Breast epithelium (tissue), 4 donors: ENCODE measurements around the gene EGFLAM. TPM values are rescaled to one million over a fixed set of nuclear protein-coding genes. Genes with fewer than 3 reads are reported as not detected.

Source experiments
- DNase-seq, 2 donors: peaks; one replicate each; pipeline ENCODE4 v3.0.0-alpha.2; 2019; ENCODE audit warnings: low spot score in 2 of 2
- H3K27ac ChIP-seq, 2 donors: fragments of 200-600 bp; sonication (generic) in 1 of 2; one replicate each; pipeline ENCODE4 v1.5.1; 2016 to 2019; ENCODE audit warnings: mild to moderate bottlenecking in 1 of 2
- H3K27me3 ChIP-seq, 2 donors: fragments of 200-600 bp; sonication (generic) in 1 of 2; one replicate each; pipeline versions ENCODE4 v1.5.1 to v1.6.0; 2017 to 2019; ENCODE audit warnings: control low read depth in 1 of 2, mild to moderate bottlenecking in 1 of 2
- H3K36me3 ChIP-seq: fragments of 200-600 bp; one replicate; pipeline ENCODE4 v1.5.1; 2019
- H3K4me1 ChIP-seq, 2 donors: fragments of 200-600 bp; sonication (generic); one replicate each; pipeline ENCODE4 v1.5.1; 2016 to 2019; ENCODE audit warnings: control low read depth in 1 of 2
- H3K4me3 ChIP-seq, 3 donors: fragments of 200-600 bp; sonication (generic); 1 replicate in 2 of 3; 2 replicates in 1 of 3; pipeline ENCODE4 v1.5.1; 2016 to 2019; ENCODE audit warnings: mild to moderate bottlenecking in 3 of 3, moderate library complexity in 2 of 3
- H3K9me3 ChIP-seq, 2 donors: fragments of 200-600 bp; sonication (generic) in 1 of 2; one replicate each; pipeline ENCODE4 v1.5.1; 2016 to 2019; ENCODE audit warnings: control low read depth in 1 of 2
- CTCF ChIP-seq, 3 donors: fragments of 450-650 bp; IDR thresholded peaks; one replicate each; pipeline ENCODE4 v1.5.1; 2016 to 2017; ENCODE audit warnings: antibody characterized with exemption in 3 of 3, mild to moderate bottlenecking in 3 of 3, moderate library complexity in 3 of 3
- POLR2A ChIP-seq: fragments of 450-650 bp; IDR thresholded peaks from one replicate; pipeline ENCODE4 v1.6.1; 2016; ENCODE audit warnings: antibody characterized with exemption, mild to moderate bottlenecking, moderate library complexity
- POLR2AphosphoS5 ChIP-seq, 3 donors: sonication (generic); formaldehyde crosslinking; IDR thresholded peaks; one replicate each; pipeline ENCODE4 v1.6.1; 2017; ENCODE audit warnings: antibody characterized with exemption in 3 of 3
- intact Hi-C: fragments of 100-400 bp; cut with DNase I; formaldehyde crosslinking; loops from one replicate; pipeline ENCODE4 v1.15.1; 2023; ENCODE audit warnings: low total_unique reads
- total RNA-seq, 3 donors: library from RNA; depleted of rRNA; stranded (reverse); fragments of >200 nt; gene quantifications; one replicate each; pipeline ENCODE4 v1.1.0, GENCODE V29; 2016

Gene EGFLAM
- total RNA-seq, 3 donors from 2014 or later, result 19.5 to 31.5 (median 30.5) TPM

GRCh38 chr5:38396766-38397165 lies 138.4 kb downstream of the EGFLAM start:
- TF ChIP-seq CTCF (IDR thresholded peaks at IDR 0.05) (no peak), POLR2A (no peak), POLR2AphosphoS5 (IDR thresholded peaks at IDR 0.05) (no peak)
- no peak overlapping the region for H3K27ac ChIP-seq

GRCh38 chr5:38400365-38400764 lies 142.0 kb downstream of the EGFLAM start:
- no peak overlapping the region for H3K4me3 ChIP-seq
- H3K4me1 ChIP-seq, result no peaks in the 10 kb centered on the region
- no peak overlapping the region for H3K27ac ChIP-seq
- no peak for TF ChIP-seq POLR2A
- TF ChIP-seq CTCF (IDR thresholded peaks at IDR 0.05), result no peak
- no peak for TF ChIP-seq POLR2AphosphoS5 (IDR thresholded peaks at IDR 0.05)
- H3K9me3 ChIP-seq, result no peaks in the 10 kb centered on the region
- no peaks in the 10 kb centered on the region for H3K27me3 ChIP-seq
- no peak for DNase-seq
- H3K36me3 ChIP-seq, result no peaks in the 10 kb centered on the region
- intact Hi-C loops, result no loop called here

More at GRCh38 chr5:38396766-38397165, 138.4 kb downstream of the EGFLAM start:
- Histone ChIP-seq H3K36me3 (no peaks in the 10 kb centered on the region), H3K4me3 (no peak overlapping the region), H3K9me3 (no peaks in the 10 kb centered on the region), H3K4me1 (no peaks in the 10 kb centered on the region), H3K27me3 (no peaks in the 10 kb centered on the region)
- intact Hi-C loops, result no loop called here
- no peak for DNase-seq

- no peak overlapping the region for H3K4me3 ChIP-seq
Observed at GRCh38 chr5:38401145-38401544, 142.8 kb downstream of the EGFLAM start.

GRCh38 chr5:38403406-38403805 lies 145.0 kb downstream of the EGFLAM start:
- no peaks in the 10 kb centered on the region for H3K9me3 ChIP-seq
- H3K4me1 ChIP-seq, result no peaks in the 10 kb centered on the region
- TF ChIP-seq POLR2A (no peak), POLR2AphosphoS5 (IDR thresholded peaks at IDR 0.05) (no peak), CTCF (IDR thresholded peaks at IDR 0.05) (no peak)
- H3K27me3 ChIP-seq, result no peaks in the 10 kb centered on the region
- DNase-seq, result no peak
- no peak overlapping the region for H3K4me3 ChIP-seq
- intact Hi-C loops, result no loop called here
- H3K36me3 ChIP-seq, result no peaks in the 10 kb centered on the region
- H3K27ac ChIP-seq, result no peak overlapping the region

More at GRCh38 chr5:38401145-38401544, 142.8 kb downstream of the EGFLAM start:
- Histone ChIP-seq H3K4me1 (no peaks in the 10 kb centered on the region), H3K27me3 (no peaks in the 10 kb centered on the region), H3K9me3 (no peaks in the 10 kb centered on the region), H3K36me3 (no peaks in the 10 kb centered on the region), H3K27ac (no peak overlapping the region)
- intact Hi-C loops, result no loop called here
- TF ChIP-seq POLR2A, result no peak
- TF ChIP-seq CTCF (IDR thresholded peaks at IDR 0.05), result no peak
- TF ChIP-seq POLR2AphosphoS5 (IDR thresholded peaks at IDR 0.05), result no peak
- no peak for DNase-seq

- Histone ChIP-seq H3K4me1 (no peaks in the 10 kb centered on the region), H3K27me3 (no peaks in the 10 kb centered on the region), H3K9me3 (no peaks in the 10 kb centered on the region), H3K36me3 (no peaks in the 10 kb centered on the region), H3K27ac (no peak overlapping the region), H3K4me3 (no peak overlapping the region)
- no peak for DNase-seq
- intact Hi-C loops, result no loop called here
- TF ChIP-seq POLR2AphosphoS5 (IDR thresholded peaks at IDR 0.05) (no peak), CTCF (IDR thresholded peaks at IDR 0.05) (no peak), POLR2A (no peak)
Observed at GRCh38 chr5:38403877-38404635, 145.7 kb downstream of the EGFLAM start.
